ENCODE data around the gene SEL1L2. TPM values are rescaled to one million over a fixed set of nuclear protein-coding genes. Genes with fewer than 3 reads are reported as not detected.

SEL1L2 gene
- polyA plus RNA-seq, 3 donors = not detected

DNA sequence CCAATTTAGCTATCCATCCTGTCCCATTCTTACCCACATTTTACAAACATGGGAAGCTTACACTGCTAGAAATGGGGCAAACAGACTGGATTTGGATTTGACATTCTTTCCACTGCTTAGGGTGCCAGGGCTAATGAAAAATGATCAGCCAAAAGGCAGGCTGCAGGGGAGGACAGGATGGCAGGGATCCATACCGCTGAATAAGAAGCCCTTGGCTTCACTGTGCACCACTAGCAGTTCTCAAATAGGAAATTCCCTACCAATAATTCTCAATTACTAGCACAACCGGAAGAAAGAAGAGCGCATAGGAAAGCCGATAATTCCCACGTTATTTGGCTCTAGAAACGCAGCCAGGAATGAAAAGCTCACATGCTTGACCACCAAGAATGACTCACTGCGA lies 132.5 kb downstream of the SEL1L2 start:
- DNase-seq = no peak
- H3K27ac Mint-ChIP-seq = no peak overlapping the region
- peaks cover 0 to 4% (median 0%) of the 10 kb centered on the region in 7 donors for H3K9me3 Mint-ChIP-seq
- peaks cover 2 to 3% of the 10 kb centered on the region in 2 donors for H3K36me3 Mint-ChIP-seq
- H4K20me1 ChIP-seq (ENCODE audit: insufficient read depth, low read length) = no peaks in the 10 kb centered on the region
- H3K27me3 ChIP-seq (ENCODE audit: control insufficient read depth in 2 of 2, insufficient read depth in 2 of 2, low read length in 2 of 2) = no peaks in the 10 kb centered on the region
- no peak overlapping the region for H3K4me3 ChIP-seq (replicated peaks in 1 of 3; ENCODE audit: low read depth in 2 of 3, low read length in 3 of 3)
- no peak overlapping the region for H3K4me3 Mint-ChIP-seq
- intact Hi-C loops (cut with micrococcal nuclease) = no loop called here
- H3K4me1 ChIP-seq (ENCODE audit: control insufficient read depth in 1 of 2, insufficient read depth in 2 of 2, low read length in 2 of 2) = peaks cover 9 to 15% of the 10 kb centered on the region in 2 donors
- 95% methylated on average over 6 of the region's 7 CpGs for WGBS (ENCODE audit: insufficient coverage)
- no peaks in the 10 kb centered on the region for H3K36me3 ChIP-seq (replicated peaks in 1 of 2; ENCODE audit: control insufficient read depth in 1 of 2, insufficient read depth in 2 of 2, low read length in 2 of 2)
- no peak overlapping the region for H3K9ac ChIP-seq (ENCODE audit: insufficient read depth, low read length, poor library complexity, severe bottlenecking)
- no peak overlapping the region for H3K27ac ChIP-seq (ENCODE audit: low read depth in 1 of 2, low read length in 2 of 2)
- H3K4me1 Mint-ChIP-seq = peaks cover 25% of the 10 kb centered on the region
- TF ChIP-seq, protein P1, sequence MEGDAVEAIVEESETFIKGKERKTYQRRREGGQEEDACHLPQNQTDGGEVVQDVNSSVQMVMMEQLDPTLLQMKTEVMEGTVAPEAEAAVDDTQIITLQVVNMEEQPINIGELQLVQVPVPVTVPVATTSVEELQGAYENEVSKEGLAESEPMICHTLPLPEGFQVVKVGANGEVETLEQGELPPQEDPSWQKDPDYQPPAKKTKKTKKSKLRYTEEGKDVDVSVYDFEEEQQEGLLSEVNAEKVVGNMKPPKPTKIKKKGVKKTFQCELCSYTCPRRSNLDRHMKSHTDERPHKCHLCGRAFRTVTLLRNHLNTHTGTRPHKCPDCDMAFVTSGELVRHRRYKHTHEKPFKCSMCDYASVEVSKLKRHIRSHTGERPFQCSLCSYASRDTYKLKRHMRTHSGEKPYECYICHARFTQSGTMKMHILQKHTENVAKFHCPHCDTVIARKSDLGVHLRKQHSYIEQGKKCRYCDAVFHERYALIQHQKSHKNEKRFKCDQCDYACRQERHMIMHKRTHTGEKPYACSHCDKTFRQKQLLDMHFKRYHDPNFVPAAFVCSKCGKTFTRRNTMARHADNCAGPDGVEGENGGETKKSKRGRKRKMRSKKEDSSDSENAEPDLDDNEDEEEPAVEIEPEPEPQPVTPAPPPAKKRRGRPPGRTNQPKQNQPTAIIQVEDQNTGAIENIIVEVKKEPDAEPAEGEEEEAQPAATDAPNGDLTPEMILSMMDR (IDR thresholded peaks at IDR 0.05) = no peak
- H3K9me3 ChIP-seq (replicated peaks in 1 of 2; ENCODE audit: control insufficient read depth in 1 of 2, insufficient read depth in 1 of 2, low read length in 2 of 2) = no peaks in the 10 kb centered on the region
- no peaks in the 10 kb centered on the region for H3K79me2 ChIP-seq (ENCODE audit: insufficient read depth, low read length)
- H3K4me2 ChIP-seq (replicated peaks; ENCODE audit: extremely low read depth, low read length, poor library complexity, severe bottlenecking) = no peak overlapping the region
- H3K27me3 Mint-ChIP-seq (ENCODE audit: low read depth in 3 of 3) = peaks cover 0 to 3% (median 2%) of the 10 kb centered on the region in 3 donors
- no peak overlapping the region for H2AFZ ChIP-seq (ENCODE audit: insufficient read depth, low read depth, low read length, poor library complexity, severe bottlenecking)

DNA sequence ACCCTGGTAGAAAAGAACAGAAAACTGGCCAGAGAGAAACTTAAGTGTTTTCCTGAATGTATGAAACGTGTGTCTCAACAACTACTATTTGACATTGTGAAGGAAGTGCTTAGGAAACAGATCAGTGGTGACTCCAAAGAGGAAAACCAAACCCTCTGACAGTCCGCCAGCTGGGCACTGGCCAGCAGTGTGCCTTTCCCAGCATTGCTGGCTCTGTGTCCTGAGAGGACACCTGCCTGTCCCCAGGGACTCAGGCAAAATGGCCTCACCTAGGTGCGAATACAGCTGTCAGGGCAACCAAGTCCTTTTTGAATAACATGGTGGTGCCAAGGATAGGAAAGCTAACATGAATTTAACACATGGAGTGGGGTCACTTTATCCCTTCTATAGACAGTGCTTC lies 133.1 kb downstream of the SEL1L2 start:
- H3K9me3 Mint-ChIP-seq = peaks cover 0 to 4% (median 0%) of the 10 kb centered on the region in 7 donors
- Histone ChIP-seq H2AFZ (ENCODE audit: insufficient read depth, low read depth, low read length, poor library complexity, severe bottlenecking) (no peak overlapping the region), H3K9ac (ENCODE audit: insufficient read depth, low read length, poor library complexity, severe bottlenecking) (no peak overlapping the region), H3K4me2 (replicated peaks; ENCODE audit: extremely low read depth, low read length, poor library complexity, severe bottlenecking) (no peak overlapping the region), H3K27ac (ENCODE audit: low read depth in 1 of 2, low read length in 2 of 2) (no peak overlapping the region), H3K79me2 (ENCODE audit: insufficient read depth, low read length) (no peaks in the 10 kb centered on the region), H3K36me3 (replicated peaks in 1 of 2; ENCODE audit: control insufficient read depth in 1 of 2, insufficient read depth in 2 of 2, low read length in 2 of 2) (no peaks in the 10 kb centered on the region), H3K4me3 (replicated peaks in 1 of 3; ENCODE audit: low read depth in 2 of 3, low read length in 3 of 3) (no peak overlapping the region), H3K4me1 (ENCODE audit: control insufficient read depth in 1 of 2, insufficient read depth in 2 of 2, low read length in 2 of 2) (peaks cover 9 to 13% of the 10 kb centered on the region in 2 donors), H3K9me3 (replicated peaks in 1 of 2; ENCODE audit: control insufficient read depth in 1 of 2, insufficient read depth in 1 of 2, low read length in 2 of 2) (no peaks in the 10 kb centered on the region), H3K27me3 (ENCODE audit: control insufficient read depth in 2 of 2, insufficient read depth in 2 of 2, low read length in 2 of 2) (no peaks in the 10 kb centered on the region), H4K20me1 (ENCODE audit: insufficient read depth, low read length) (no peaks in the 10 kb centered on the region)
- peaks cover 0 to 6% (median 2%) of the 10 kb centered on the region in 3 donors for H3K27me3 Mint-ChIP-seq (ENCODE audit: low read depth in 3 of 3)
- H3K4me1 Mint-ChIP-seq = peaks cover 23% of the 10 kb centered on the region
- H3K4me3 Mint-ChIP-seq = no peak overlapping the region
- H3K36me3 Mint-ChIP-seq = peaks cover 2 to 3% of the 10 kb centered on the region in 2 donors
- WGBS (ENCODE audit: insufficient coverage) = 0% methylated on average over 1 of the region's 3 CpGs
- no peak overlapping the region for H3K27ac Mint-ChIP-seq
- intact Hi-C loops (cut with micrococcal nuclease) = no loop called here
- DNase-seq = no peak
- TF ChIP-seq, protein P1 (IDR thresholded peaks at IDR 0.05) = no peak
